ENCODE measurements around the gene SERPING1.

The SERPING1 gene

GRCh38 chr11:57574061-57574460, 23.4 kb upstream of the SERPING1 start:
- Mint-ChIP-seq H3K27me3 (peaks cover 7% of the 10 kb centered on the region), H3K4me1 (ENCODE audit: low read depth) (peaks cover 3% of the 10 kb centered on the region), H3K27ac (no peak overlapping the region), H3K9me3 (no peaks in the 10 kb centered on the region), H3K36me3 (ENCODE audit: low read depth) (no peaks in the 10 kb centered on the region), H3K4me3 (no peak overlapping the region)
- no peak for DNase-seq

- Mint-ChIP-seq H3K36me3 (ENCODE audit: low read depth) (no peaks in the 10 kb centered on the region), H3K27ac (no peak overlapping the region), H3K27me3 (no peaks in the 10 kb centered on the region), H3K4me3 (no peak overlapping the region), H3K9me3 (no peaks in the 10 kb centered on the region), H3K4me1 (ENCODE audit: low read depth) (no peaks in the 10 kb centered on the region)
- DNase-seq = no peak
These were observed 13.1 kb upstream of the SERPING1 start for GRCh38 chr11:57584341-57584740.

DNA sequence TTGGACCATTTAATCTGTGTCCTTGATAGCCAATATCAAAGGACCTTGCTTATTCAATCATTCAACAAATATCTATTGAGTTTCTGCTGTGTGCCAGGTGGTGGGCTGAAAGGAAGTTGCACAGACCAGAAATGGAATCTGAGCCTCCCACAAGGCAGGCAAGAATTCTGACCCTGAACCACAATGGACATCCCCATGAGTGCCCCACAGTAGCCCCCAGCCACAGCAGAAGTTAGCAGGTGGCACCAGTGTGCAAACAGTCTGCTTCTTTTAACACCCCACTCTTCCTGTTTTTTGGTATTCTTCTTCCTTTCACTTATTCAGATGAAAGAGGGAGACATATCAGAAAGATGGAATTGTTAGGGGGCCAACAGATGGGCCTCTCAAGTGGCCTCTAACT, 12.2 kb upstream of the SERPING1 start:
- H3K4me1 Mint-ChIP-seq (ENCODE audit: low read depth) = no peaks in the 10 kb centered on the region

GRCh38 chr11:57586711-57587245, 10.7 kb upstream of the SERPING1 start:
- Mint-ChIP-seq H3K4me3 (no peak overlapping the region), H3K36me3 (ENCODE audit: low read depth) (no peaks in the 10 kb centered on the region), H3K9me3 (no peaks in the 10 kb centered on the region), H3K27me3 (no peaks in the 10 kb centered on the region), H3K4me1 (ENCODE audit: low read depth) (no peaks in the 10 kb centered on the region), H3K27ac (no peak overlapping the region)
- no peak for DNase-seq

More for the DNA sequence above, 12.2 kb upstream of the SERPING1 start:
- Mint-ChIP-seq H3K4me3 (no peak overlapping the region), H3K27ac (no peak overlapping the region), H3K9me3 (no peaks in the 10 kb centered on the region), H3K36me3 (ENCODE audit: low read depth) (no peaks in the 10 kb centered on the region), H3K27me3 (no peaks in the 10 kb centered on the region)
- DNase-seq = no peak

DNA sequence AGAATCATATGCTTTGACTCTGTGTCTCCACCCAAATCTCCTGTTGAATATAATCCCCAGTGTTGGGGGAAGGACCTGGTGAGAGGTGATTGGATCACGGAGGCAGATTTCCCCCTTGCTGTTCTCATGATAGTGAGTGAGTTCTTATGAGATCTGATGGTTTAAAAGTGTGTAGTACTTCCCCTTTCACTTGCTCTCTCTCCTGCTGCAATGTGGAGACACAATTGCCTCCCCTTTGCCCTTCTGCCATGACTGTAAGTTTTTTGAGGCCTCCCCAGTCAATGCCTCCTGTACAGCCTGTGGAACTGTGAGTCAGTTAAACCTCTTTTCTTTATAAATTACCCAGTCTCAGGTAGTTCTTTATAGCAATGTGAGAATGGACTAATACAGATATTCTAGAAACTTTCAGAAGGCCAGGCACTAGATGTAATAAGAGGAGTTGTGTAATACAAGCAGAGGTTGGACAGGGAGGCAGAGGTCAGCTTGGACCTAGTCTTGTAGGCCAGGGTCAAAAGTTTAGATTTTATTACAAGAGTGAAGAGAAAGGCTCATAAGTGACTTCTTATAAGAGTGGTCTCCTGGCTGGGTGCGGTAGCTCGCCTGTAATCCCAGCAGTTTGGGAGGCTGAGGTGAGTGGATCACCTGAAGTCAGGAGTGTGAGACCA, 9.3 kb upstream of the SERPING1 start:
- no peaks in the 10 kb centered on the region for H3K27me3 Mint-ChIP-seq
- H3K9me3 Mint-ChIP-seq = no peaks in the 10 kb centered on the region
- peak overlapping the region; percentile 6 for H3K27ac Mint-ChIP-seq
- H3K4me1 Mint-ChIP-seq (ENCODE audit: low read depth) = no peaks in the 10 kb centered on the region
- H3K36me3 Mint-ChIP-seq (ENCODE audit: low read depth) = no peaks in the 10 kb centered on the region
- no peak overlapping the region for H3K4me3 Mint-ChIP-seq
- DNase-seq = no peak

DNA sequence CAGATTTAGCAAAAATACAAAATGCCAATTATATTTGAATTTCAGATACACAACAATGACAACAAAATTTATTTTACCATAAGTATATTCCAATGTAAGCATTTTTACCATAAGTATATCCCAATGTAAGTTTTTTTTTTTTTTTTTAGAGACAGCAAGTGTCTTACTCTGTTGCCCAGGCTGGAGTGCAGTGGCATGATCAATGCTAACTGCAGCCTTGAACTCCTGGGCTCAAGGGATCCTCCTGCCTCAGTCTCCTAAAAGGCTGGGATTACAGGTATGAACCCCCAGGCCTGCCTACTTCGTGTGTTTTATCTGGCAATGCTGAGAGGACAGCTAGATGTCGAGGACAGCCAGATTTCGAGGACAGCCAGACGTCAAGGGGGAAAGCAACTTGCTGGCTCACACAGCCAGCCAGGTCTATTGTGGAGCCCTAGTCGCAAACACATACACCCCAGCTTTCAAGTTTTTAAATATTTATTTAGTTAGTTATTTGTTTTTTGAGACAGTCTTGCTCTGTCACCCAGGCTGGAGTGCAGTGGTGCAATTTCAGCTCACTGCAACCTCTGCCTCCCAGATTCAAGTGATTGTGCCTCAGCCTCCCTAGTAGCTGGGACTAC, 1.1 kb upstream of the SERPING1 start:
- peaks cover 33% of the 10 kb centered on the region for H3K27me3 Mint-ChIP-seq
- no peak overlapping the region for H3K27ac Mint-ChIP-seq
- H3K4me3 Mint-ChIP-seq = no peak overlapping the region
- H3K9me3 Mint-ChIP-seq = no peaks in the 10 kb centered on the region
- no peaks in the 10 kb centered on the region for H3K36me3 Mint-ChIP-seq (ENCODE audit: low read depth)
- H3K4me1 Mint-ChIP-seq (ENCODE audit: low read depth) = no peaks in the 10 kb centered on the region
- DNase-seq = no peak

DNA sequence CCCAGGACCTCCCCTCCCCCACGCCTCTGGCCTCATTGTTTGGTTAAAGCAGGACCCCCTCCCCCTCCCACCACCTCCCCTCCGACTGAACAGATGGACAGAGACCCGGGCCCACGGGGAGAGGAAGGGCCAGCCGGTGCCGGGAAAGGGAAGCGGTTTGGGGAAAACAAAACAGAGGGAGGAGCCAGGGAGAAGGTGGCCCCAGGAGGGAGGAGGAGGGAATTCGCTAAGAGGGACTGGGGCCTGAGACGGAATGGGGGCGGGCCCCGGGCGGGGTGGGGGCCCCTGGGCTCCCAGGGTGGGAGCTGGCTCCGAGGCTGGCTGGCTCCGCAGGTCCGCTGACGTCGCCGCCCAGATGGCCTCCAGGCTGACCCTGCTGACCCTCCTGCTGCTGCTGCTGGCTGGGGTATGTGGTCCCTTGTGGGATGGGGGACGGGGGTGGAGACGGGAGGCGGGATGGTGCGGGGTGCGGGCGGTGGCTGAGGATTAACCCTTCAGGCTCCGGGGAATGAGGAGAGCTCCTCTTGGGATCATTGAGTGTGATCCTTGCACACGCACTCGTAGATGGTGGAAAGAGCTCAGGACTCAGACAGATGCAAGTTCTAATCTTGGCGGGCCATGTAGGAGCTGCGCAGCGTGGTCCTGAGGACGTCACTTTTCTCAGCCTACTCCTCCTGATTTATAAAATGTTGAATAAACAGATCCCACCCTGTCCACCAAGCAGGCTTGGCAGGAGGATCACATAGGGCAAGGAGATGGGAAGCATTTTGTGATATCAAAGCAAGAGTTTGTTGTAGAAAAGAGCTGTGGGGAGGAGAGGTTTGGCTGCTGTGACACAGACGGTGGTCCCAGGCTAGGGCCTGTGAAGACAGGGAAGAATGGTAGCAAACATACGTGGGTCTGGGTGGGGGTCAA, 688 bp downstream of the SERPING1 start:
- Mint-ChIP-seq H3K27ac (no peak overlapping the region), H3K27me3 (peaks cover 33% of the 10 kb centered on the region), H3K36me3 (ENCODE audit: low read depth) (no peaks in the 10 kb centered on the region), H3K4me1 (ENCODE audit: low read depth) (no peaks in the 10 kb centered on the region), H3K9me3 (no peaks in the 10 kb centered on the region), H3K4me3 (no peak overlapping the region)
- DNase-seq = no peak

- H3K4me3 Mint-ChIP-seq = no peak overlapping the region
- H3K9me3 Mint-ChIP-seq = no peaks in the 10 kb centered on the region
- no peak overlapping the region for H3K27ac Mint-ChIP-seq
- no peak for DNase-seq
- no peaks in the 10 kb centered on the region for H3K36me3 Mint-ChIP-seq (ENCODE audit: low read depth)
- H3K4me1 Mint-ChIP-seq (ENCODE audit: low read depth) = no peaks in the 10 kb centered on the region
- H3K27me3 Mint-ChIP-seq = peaks cover 33% of the 10 kb centered on the region
These were observed 1.3 kb downstream of the SERPING1 start for GRCh38 chr11:57598831-57599155.

DNA sequence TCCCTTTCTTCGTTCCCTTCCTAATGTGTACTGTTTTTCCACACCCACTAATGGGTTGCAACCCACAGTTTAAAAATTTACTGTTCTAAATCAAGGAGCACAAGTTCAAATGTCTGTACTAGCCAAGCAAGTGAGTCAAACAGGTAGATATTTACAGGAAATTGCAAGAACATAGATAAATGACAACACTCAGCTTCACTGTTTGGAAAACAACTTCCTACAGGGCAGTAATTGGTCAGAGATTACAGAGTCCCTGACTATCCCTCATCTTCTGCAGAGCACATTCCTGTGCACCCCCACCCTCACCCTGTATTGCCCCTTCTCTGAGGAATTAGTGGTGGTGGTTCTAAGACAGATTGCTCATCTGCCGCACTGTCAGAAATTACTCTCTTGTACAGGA, 1.9 kb downstream of the SERPING1 start:
- Mint-ChIP-seq H3K27ac (no peak overlapping the region), H3K27me3 (peaks cover 33% of the 10 kb centered on the region), H3K4me1 (ENCODE audit: low read depth) (no peaks in the 10 kb centered on the region), H3K9me3 (no peaks in the 10 kb centered on the region), H3K36me3 (ENCODE audit: low read depth) (no peaks in the 10 kb centered on the region), H3K4me3 (no peak overlapping the region)
- DNase-seq = no peak

DNA sequence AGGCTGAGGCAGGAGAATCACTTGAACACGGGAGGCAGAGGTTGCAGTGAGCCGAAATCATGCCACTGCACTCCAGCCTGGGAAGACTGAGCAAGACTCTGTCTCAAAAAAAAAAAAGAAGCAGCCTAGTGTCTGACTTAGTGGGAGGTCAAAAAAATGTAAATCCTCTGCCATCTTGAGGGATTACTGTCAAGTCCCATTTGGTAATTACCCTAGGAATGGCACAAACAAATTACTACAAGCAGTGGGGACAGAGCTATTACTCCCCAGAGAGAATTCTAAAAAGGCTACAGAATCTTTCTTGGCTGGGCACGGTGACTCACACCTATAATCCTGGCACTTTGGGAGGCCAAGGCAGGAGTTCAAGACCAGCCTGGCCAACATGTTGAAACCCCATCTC, 3.8 kb downstream of the SERPING1 start:
- H3K4me1 Mint-ChIP-seq (ENCODE audit: low read depth) = no peaks in the 10 kb centered on the region
- no peaks in the 10 kb centered on the region for H3K36me3 Mint-ChIP-seq (ENCODE audit: low read depth)
- no peaks in the 10 kb centered on the region for H3K9me3 Mint-ChIP-seq
- no peak overlapping the region for H3K4me3 Mint-ChIP-seq
- DNase-seq = no peak
- no peak overlapping the region for H3K27ac Mint-ChIP-seq
- H3K27me3 Mint-ChIP-seq = peaks cover 33% of the 10 kb centered on the region

- Mint-ChIP-seq H3K36me3 (ENCODE audit: low read depth) (no peaks in the 10 kb centered on the region), H3K27me3 (peaks cover 11% of the 10 kb centered on the region), H3K4me1 (ENCODE audit: low read depth) (no peaks in the 10 kb centered on the region), H3K9me3 (no peaks in the 10 kb centered on the region), H3K4me3 (no peak overlapping the region), H3K27ac (no peak overlapping the region)
- no peak for DNase-seq
These were observed 7.0 kb downstream of the SERPING1 start for GRCh38 chr11:57604296-57605027.

- Mint-ChIP-seq H3K27me3 (peaks cover 5% of the 10 kb centered on the region), H3K9me3 (no peaks in the 10 kb centered on the region), H3K27ac (no peak overlapping the region), H3K4me3 (no peak overlapping the region), H3K4me1 (ENCODE audit: low read depth) (no peaks in the 10 kb centered on the region), H3K36me3 (ENCODE audit: low read depth) (no peaks in the 10 kb centered on the region)
- no peak for DNase-seq
These were observed 7.5 kb downstream of the SERPING1 start for GRCh38 chr11:57605028-57605420.

DNA sequence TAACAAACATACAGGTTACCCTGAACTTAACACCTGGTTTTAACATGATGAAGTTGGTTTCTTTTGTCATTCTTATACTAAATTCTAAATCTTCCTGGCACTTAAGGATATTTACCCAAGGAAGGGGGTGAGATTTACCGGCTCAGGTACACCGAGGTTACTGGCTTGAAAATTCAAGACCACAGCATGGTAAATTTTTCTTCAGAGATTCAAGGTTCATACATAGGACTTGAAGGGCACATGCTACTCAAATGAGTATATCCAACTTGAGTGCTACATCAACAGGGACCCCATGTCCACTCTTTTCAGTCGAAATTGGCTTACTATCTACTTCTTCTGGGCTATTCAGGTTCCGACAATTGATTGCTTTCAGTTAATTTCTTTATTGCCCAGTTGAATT, 12.7 kb downstream of the SERPING1 start:
- no peak for DNase-seq
- Mint-ChIP-seq H3K9me3 (no peaks in the 10 kb centered on the region), H3K36me3 (ENCODE audit: low read depth) (no peaks in the 10 kb centered on the region), H3K27me3 (peaks cover 7% of the 10 kb centered on the region), H3K4me3 (no peak overlapping the region), H3K4me1 (ENCODE audit: low read depth) (no peaks in the 10 kb centered on the region), H3K27ac (no peak overlapping the region)

GRCh38 chr11:57614234-57614772, 16.8 kb downstream of the SERPING1 start:
- H3K9me3 Mint-ChIP-seq = peaks cover 2% of the 10 kb centered on the region
- no peak overlapping the region for H3K4me3 Mint-ChIP-seq
- no peaks in the 10 kb centered on the region for H3K4me1 Mint-ChIP-seq (ENCODE audit: low read depth)
- H3K27ac Mint-ChIP-seq = no peak overlapping the region
- peaks cover 15% of the 10 kb centered on the region for H3K27me3 Mint-ChIP-seq
- no peaks in the 10 kb centered on the region for H3K36me3 Mint-ChIP-seq (ENCODE audit: low read depth)
- no peak for DNase-seq
